H1 (cell line): ENCODE measurements around the gene ENDOV. TPM values are rescaled to one million over a fixed set of nuclear protein-coding genes. Genes with fewer than 3 reads are reported as not detected.

Experiments
- CTCF ChIA-PET: fragments of 300-600 bp; sonication (Branson Sonifier 250); formaldehyde crosslinking; loops from one replicate; lab custom pipeline; 2021; ENCODE audit not compliant: partially characterized antibody; lab: Charles Lee
- POLR2A ChIA-PET: fragments of 300-600 bp; sonication (Branson Sonifier 250); formaldehyde crosslinking; loops from one replicate; lab custom pipeline; 2021; ENCODE audit warnings: inconsistent platforms; ENCODE audit not compliant: partially characterized antibody; lab: Charles Lee
- DNase-seq, 2 experiments: peaks; one replicate each; pipeline versions ENCODE4 v3.0.0 to v3.0.0-alpha.2; 2010 to 2022; ENCODE audit warnings: low spot score in 2 of 2, low read depth in 1 of 2, mixed read lengths in 1 of 2
- FAIRE-seq: peaks from 2 replicates; lab custom pipeline; 2011; peaks lifted over from hg19 to GRCh38; lab: Jason Lieb, UNC
- H2AFZ ChIP-seq: 2 replicates; pipeline ENCODE4 v1.8.1; 2012; ENCODE audit warnings: low read length, inconsistent platforms
- H2AK5ac ChIP-seq: 2 replicates; pipeline ENCODE4 v1.6.1; 2013; ENCODE audit warnings: low read depth, low read length
- H2BK120ac ChIP-seq: replicated peaks from 2 replicates; pipeline ENCODE3; 2013; ENCODE audit warnings: low read depth, low read length, inconsistent platforms
- H2BK12ac ChIP-seq: 2 replicates; pipeline ENCODE4 v1.6.1; 2013; ENCODE audit warnings: low read depth, low read length
- H2BK15ac ChIP-seq: 2 replicates; pipeline ENCODE4 v1.6.1; 2013; ENCODE audit warnings: low read length
- H2BK20ac ChIP-seq: 2 replicates; pipeline ENCODE4 v1.6.1; 2013; ENCODE audit warnings: low read length
- H2BK5ac ChIP-seq: 2 replicates; pipeline ENCODE4 v1.6.1; 2013; ENCODE audit warnings: low read depth, low read length
- H3K14ac ChIP-seq: 2 replicates; pipeline ENCODE4 v1.6.1; 2013; ENCODE audit warnings: inconsistent platforms; ENCODE audit not compliant: insufficient read length
- H3K18ac ChIP-seq: 2 replicates; pipeline ENCODE4 v1.6.1; 2013; ENCODE audit warnings: low read length; ENCODE audit errors: extremely low read depth
- H3K23ac ChIP-seq: 2 replicates; pipeline ENCODE4 v1.6.1; 2013; ENCODE audit warnings: inconsistent platforms; ENCODE audit not compliant: insufficient read length
- H3K23me2 ChIP-seq: 2 replicates; pipeline ENCODE4 v1.6.1; 2013; ENCODE audit warnings: low read depth, low read length
- H3K27ac ChIP-seq: 2 replicates; pipeline ENCODE4 v1.6.1; 2011; ENCODE audit warnings: low read depth, low read length, inconsistent platforms
- H3K27me3 ChIP-seq, 4 experiments: replicated peaks in 1 of 4; 1 replicate in 1 of 4; 2 replicates in 3 of 4; pipeline versions ENCODE4 v1.6.1 to v1.8.1; 2011 to 2013; ENCODE audit warnings: low read length in 3 of 4, mild to moderate bottlenecking in 3 of 4, inconsistent platforms in 2 of 4, mixed read lengths in 2 of 4, moderate library complexity in 1 of 4; ENCODE audit not compliant: control insufficient read depth in 3 of 4, insufficient read depth in 3 of 4; ENCODE audit errors: extremely low read depth in 1 of 4
- H3K36me3 ChIP-seq, 4 experiments: 2 replicates each; pipeline versions ENCODE4 v1.6.1 to v1.8.1; 2011 to 2013; ENCODE audit warnings: mild to moderate bottlenecking in 4 of 4, low read length in 3 of 4, moderate library complexity in 2 of 4, control low read depth in 1 of 4, inconsistent platforms in 1 of 4; ENCODE audit not compliant: insufficient read depth in 4 of 4, control insufficient read depth in 2 of 4
- H3K4ac ChIP-seq: replicated peaks from 2 replicates; pipeline ENCODE3; 2013; ENCODE audit warnings: low read length, low read depth, mixed read lengths, inconsistent platforms; ENCODE audit not compliant: insufficient read length
- H3K4me1 ChIP-seq, 4 experiments: replicated peaks in 1 of 4; 1 replicate in 1 of 4; 2 replicates in 3 of 4; pipeline versions ENCODE4 v1.6.1 to v1.8.1; 2011 to 2013; ENCODE audit warnings: low read length in 3 of 4, inconsistent platforms in 2 of 4, mixed read lengths in 1 of 4; ENCODE audit not compliant: insufficient read depth in 4 of 4, control insufficient read depth in 3 of 4
- H3K4me2 ChIP-seq, 2 experiments: 2 replicates each; pipeline versions ENCODE4 v1.6.1 to v1.8.1; 2011 to 2013; ENCODE audit warnings: low read depth in 2 of 2, low read length in 2 of 2, control low read depth in 1 of 2, inconsistent platforms in 1 of 2, mild to moderate bottlenecking in 1 of 2; ENCODE audit not compliant: insufficient read depth in 1 of 2
- H3K4me3 ChIP-seq, 4 experiments: fragments of 200-600, 300-600 bp in 1 of 4; sonication (generic), shearing (Covaris generic), sonication (Bioruptor Twin) in 1 of 4; 2 replicates each; pipeline versions ENCODE4 v1.5.1 to v1.8.1; 2011 to 2016; ENCODE audit warnings: low read length in 4 of 4, low read depth in 3 of 4, control low read depth in 2 of 4, inconsistent platforms in 2 of 4, mild to moderate bottlenecking in 2 of 4, mixed read lengths in 1 of 4, moderate library complexity in 1 of 4; ENCODE audit not compliant: insufficient read depth in 2 of 4; ENCODE audit errors: extremely low read depth in 1 of 4
- H3K56ac ChIP-seq: replicated peaks from 2 replicates; pipeline ENCODE3; 2013; ENCODE audit warnings: low read depth, mild to moderate bottlenecking, mixed read lengths, low read length, inconsistent platforms; ENCODE audit not compliant: insufficient read length
- H3K79me1 ChIP-seq: 2 replicates; pipeline ENCODE4 v1.6.1; 2013; ENCODE audit warnings: low read depth, low read length, control low read depth
- H3K79me2 ChIP-seq, 2 experiments: 2 replicates each; pipeline versions ENCODE4 v1.6.1 to v1.8.1; 2012 to 2013; ENCODE audit warnings: low read length in 2 of 2, mild to moderate bottlenecking in 2 of 2, inconsistent platforms in 1 of 2; ENCODE audit not compliant: insufficient read depth in 2 of 2, control insufficient read depth in 1 of 2
- H3K9ac ChIP-seq, 4 experiments: replicated peaks in 1 of 4; 1 replicate in 1 of 4; 2 replicates in 3 of 4; pipeline versions ENCODE4 v1.6.1 to v1.8.1; 2011 to 2013; ENCODE audit warnings: low read depth in 3 of 4, low read length in 3 of 4, control low read depth in 2 of 4, mild to moderate bottlenecking in 2 of 4, moderate library complexity in 2 of 4, inconsistent platforms in 1 of 4; ENCODE audit errors: extremely low read depth in 1 of 4
- H3K9me3 ChIP-seq, 2 experiments: 2 replicates each; pipeline versions ENCODE4 v1.6.1 to v1.8.1; 2012 to 2013; ENCODE audit warnings: mild to moderate bottlenecking in 2 of 2, moderate library complexity in 2 of 2, control low read depth in 1 of 2, inconsistent platforms in 1 of 2, low read depth in 1 of 2, low read length in 1 of 2, mixed read lengths in 1 of 2; ENCODE audit not compliant: insufficient read depth in 2 of 2
- H4K20me1 ChIP-seq, 2 experiments: replicated peaks in 1 of 2; 2 replicates each; pipeline versions ENCODE3 to v1.8.1; 2011 to 2013; ENCODE audit warnings: inconsistent platforms in 2 of 2, low read length in 2 of 2, mild to moderate bottlenecking in 1 of 2; ENCODE audit not compliant: insufficient read depth in 2 of 2, control insufficient read depth in 1 of 2
- H4K5ac ChIP-seq: 2 replicates; pipeline ENCODE4 v1.6.1; 2013; ENCODE audit warnings: low read length, low read depth, mixed read lengths, inconsistent platforms; ENCODE audit not compliant: insufficient read length
- H4K8ac ChIP-seq: 2 replicates; pipeline ENCODE4 v1.8.0; 2013; ENCODE audit warnings: mild to moderate bottlenecking, moderate library complexity, low read length, inconsistent platforms; ENCODE audit not compliant: insufficient read depth; ENCODE audit errors: extremely low read depth
- H4K91ac ChIP-seq: replicated peaks from 2 replicates; pipeline ENCODE3; 2013; ENCODE audit warnings: low read length, mixed read lengths, inconsistent platforms; ENCODE audit not compliant: insufficient read length
- ASH2L ChIP-seq: fragments of 200-600, 300-600 bp; sonication (generic); IDR thresholded peaks from one replicate; pipeline ENCODE4 v1.7.1; 2017; ENCODE audit warnings: low read length
- BCL11A ChIP-seq, 2 experiments: IDR thresholded peaks; one replicate each; pipeline ENCODE4 v1.6.1; 2011; ENCODE audit warnings: low read depth in 2 of 2, low read length in 2 of 2, mild to moderate bottlenecking in 2 of 2
- BRCA1 ChIP-seq: IDR thresholded peaks from 2 replicates; pipeline ENCODE4 v1.6.1; 2012; ENCODE audit warnings: low read depth, low read length, improper control_type of control experiment
- CBX8 ChIP-seq: fragments of 300-800, 300-1000 bp; sonication (generic); IDR thresholded peaks from 2 replicates; pipeline ENCODE4 v1.7.1; 2016; ENCODE audit warnings: low read depth, low read length, borderline replicate concordance
- GTF2F1 ChIP-seq: IDR thresholded peaks from 2 replicates; pipeline ENCODE4 v1.6.1; 2012; ENCODE audit warnings: low read depth, low read length, improper control_type of control experiment, borderline replicate concordance
- HDAC2 ChIP-seq, 2 experiments: fragments of 300-600 bp in 1 of 2; sonication (generic) in 1 of 2; IDR thresholded peaks; 2 replicates each; pipeline ENCODE4 v1.6.1; 2011 to 2012; ENCODE audit warnings: low read depth in 2 of 2, low read length in 2 of 2, mild to moderate bottlenecking in 2 of 2, moderate library complexity in 2 of 2, borderline replicate concordance in 1 of 2, inconsistent platforms in 1 of 2
- JUN ChIP-seq: IDR thresholded peaks from 2 replicates; pipeline ENCODE4 v1.6.1; 2011; ENCODE audit warnings: low read depth, mild to moderate bottlenecking, improper control_type of control experiment, low read length
- SIN3A ChIP-seq, 2 experiments: IDR thresholded peaks in 1 of 2; conservative IDR thresholded peaks in 1 of 2; 2 replicates each; pipeline ENCODE4 v1.6.1; 2011 to 2012; ENCODE audit warnings: low read length in 2 of 2, improper control_type of control experiment in 1 of 2, low read depth in 1 of 2, mild to moderate bottlenecking in 1 of 2
- SUZ12 ChIP-seq: fragments of 200-600 bp; sonication (generic); IDR thresholded peaks from 2 replicates; pipeline ENCODE4 v1.6.1; 2012; ENCODE audit warnings: mild to moderate bottlenecking, inconsistent platforms, low read length, moderate library complexity, mixed read lengths
- TEAD4 ChIP-seq: IDR thresholded peaks from 2 replicates; pipeline ENCODE4 v1.6.1; 2012; ENCODE audit warnings: low read depth, low read length, inconsistent platforms, mixed read lengths
- YY1 ChIP-seq: IDR thresholded peaks from 2 replicates; pipeline ENCODE4 v1.6.1; 2011; ENCODE audit warnings: low read depth, mild to moderate bottlenecking, low read length
- WGBS, 2 experiments: shearing (Covaris generic) in 1 of 2; methylation state at CpG; one replicate each; pipeline versions ENCODE4 v1.1.6 to v1.1.7; 2013 to 2015; ENCODE audit warnings: low lambda C conversion rate in 2 of 2, mixed read lengths in 2 of 2, inconsistent platforms in 1 of 2, low coverage in 1 of 2, missing lambda C conversion rate in 1 of 2; ENCODE audit not compliant: insufficient replicate concordance in 2 of 2, insufficient coverage in 1 of 2, insufficient read length in 1 of 2; ENCODE audit errors: extremely low coverage in 1 of 2, missing lambda C conversion rate in 1 of 2; 5-methylcytosine and 5-hydroxymethylcytosine counted together
- polyA plus RNA-seq, 7 experiments: library from polyadenylated mRNA; depleted of rRNA in 3 of 7; stranded (reverse) in 5 of 7; unstranded in 2 of 7; fragments of >200 nt in 5 of 7; fragments of 200-250 nt in 2 of 7; gene quantifications; 1 replicate in 5 of 7; 2 replicates in 1 of 7; 4 replicates in 1 of 7; pipeline versions ENCODE4 v1.2.1 to v1.2.3, GENCODE V29; 2011 to 2013; ENCODE audit warnings: missing spikeins in 2 of 7, mixed read lengths in 2 of 7
- total RNA-seq: library from RNA; stranded (reverse); fragmentation: NEBNext Ultra II Directional; extraction: Animal tissue kit (Norgen Biotek cat#: 25700); gene quantifications from 2 replicates; pipeline ENCODE4 v1.2.1, GENCODE V29; 2021

The ENDOV gene
- total and polyA plus RNA-seq, 2 of the 8 experiments (the other 6 are each of a cell fraction or from before 2014, with no cell fraction given), result 10.6 to 13.3 TPM

GRCh38 chr17:80394629-80395216 lies 20.2 kb upstream of the ENDOV start:
- H3K9ac ChIP-seq, result no peak overlapping the region; a peak in 1 of 7 replicates
- no peak overlapping the region for H2BK15ac ChIP-seq
- H3K27ac ChIP-seq, result no peak overlapping the region
- no peak overlapping the region for H3K4me3 ChIP-seq
- H3K79me1 ChIP-seq, result no peaks in the 10 kb centered on the region
- 84% methylated on average over 11 of the region's 11 CpGs; no CpG with 5 or more reads in 1 of the 2 experiments for WGBS, 2 experiments
- TF ChIP-seq ASH2L (no peak), TEAD4 (no peak), SUZ12 (no peak), SIN3A (conservative IDR thresholded peaks at IDR 0.05 in 1 of 2, IDR thresholded peaks at IDR 0.05 in 1 of 2; ENCODE audit: low read depth in 1 of 2, low read length in 2 of 2) (no peak), CBX8 (no peak), JUN (no peak), BRCA1 (no peak), BCL11A (IDR thresholded peaks at IDR 0.05; ENCODE audit: low read depth in 2 of 2, low read length in 2 of 2) (no peak), HDAC2 (IDR thresholded peaks at IDR 0.05; ENCODE audit: borderline replicate concordance in 1 of 2, low read depth in 2 of 2, low read length in 2 of 2) (no peak), GTF2F1 (no peak), YY1 (no peak)
- H3K4me1 ChIP-seq, result peaks cover 0 to 12% (median 3%) of the 10 kb centered on the region in 4 experiments; a peak in 4 of 7 replicates
- H3K9me3 ChIP-seq, result no peaks in the 10 kb centered on the region
- H2BK5ac ChIP-seq, result no peak overlapping the region
- FAIRE-seq (no peak), DNase-seq (no peak)
- H3K23ac ChIP-seq, result no peak overlapping the region
- POLR2A ChIA-PET, result no interaction called here
- no peak overlapping the region for H2AK5ac ChIP-seq
- H3K4me2 ChIP-seq, result no peak overlapping the region
- H3K14ac ChIP-seq, result no peak overlapping the region
- no peak overlapping the region for H2BK120ac ChIP-seq
- CTCF ChIA-PET, result interaction anchor here (0.6 to 1.2 kb wide), 4 partner anchors 12 to 386 kb away, joined by 3 to 4 read pairs (median 3); no protein-coding TSS in a partner anchor
- no peak overlapping the region for H4K91ac ChIP-seq
- no peak overlapping the region for H4K8ac ChIP-seq
- H2BK20ac ChIP-seq, result no peak overlapping the region
- H3K23me2 ChIP-seq, result no peaks in the 10 kb centered on the region
- H4K5ac ChIP-seq, result no peak overlapping the region
- no peaks in the 10 kb centered on the region for H3K27me3 ChIP-seq
- no peak overlapping the region for H3K4ac ChIP-seq
- H2AFZ ChIP-seq, result no peak overlapping the region
- peaks cover under 1 to 18% (median 4%) of the 10 kb centered on the region in 4 experiments; a peak in 6 of 8 replicates for H3K36me3 ChIP-seq
- no peak overlapping the region for H3K56ac ChIP-seq
- H3K79me2 ChIP-seq, result no peaks in the 10 kb centered on the region
- no peak overlapping the region for H3K18ac ChIP-seq
- H4K20me1 ChIP-seq, result peaks cover 2 to 3% of the 10 kb centered on the region in 2 experiments
- H2BK12ac ChIP-seq, result no peak overlapping the region
